Measurements from ENCODE around the gene ARMH4. TPM values are rescaled to one million over a fixed set of nuclear protein-coding genes. Genes with fewer than 3 reads are reported as not detected.
A peak's percentile ranks its signal among the peaks of the same experiment; 100 is the strongest.

ARMH4 gene
- polyA plus RNA-seq, 1 experiment: 6.4 TPM

DNA sequence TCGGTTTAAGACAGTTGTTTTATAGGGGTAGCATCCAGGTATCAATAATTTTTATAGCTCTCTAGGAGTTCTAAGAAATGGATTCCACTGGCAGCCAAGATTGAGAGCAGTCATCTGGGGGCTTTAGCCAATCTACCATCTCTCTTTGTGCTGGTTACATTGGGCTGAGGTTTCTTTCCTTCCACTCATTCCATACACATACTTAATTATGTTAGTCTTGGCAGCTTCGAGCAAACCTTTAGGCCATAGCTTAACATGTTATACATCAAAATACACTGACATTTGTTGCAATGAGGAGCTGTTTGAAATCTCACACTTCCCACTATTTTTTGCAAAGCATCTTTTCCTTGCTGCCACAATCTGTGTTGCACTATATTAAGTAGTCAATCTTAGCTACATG is 63.1 kb downstream of the ARMH4 start:
- POLR2A ChIA-PET: no interaction called here
- H3K4me3 ChIP-seq (ENCODE audit: low read depth, low read length): no peak overlapping the region
- H3K27ac ChIP-seq (ENCODE audit: low read depth, low read length): no peak overlapping the region
- no peak for DNase-seq (ENCODE audit: low read depth, low spot score)
- H3K9me3 ChIP-seq (ENCODE audit: control insufficient read depth, insufficient read depth, low read length): no peaks in the 10 kb centered on the region
- no peaks in the 10 kb centered on the region for H3K27me3 ChIP-seq (ENCODE audit: control insufficient read depth, insufficient read depth, low read length)
- TF ChIP-seq, protein P1, sequence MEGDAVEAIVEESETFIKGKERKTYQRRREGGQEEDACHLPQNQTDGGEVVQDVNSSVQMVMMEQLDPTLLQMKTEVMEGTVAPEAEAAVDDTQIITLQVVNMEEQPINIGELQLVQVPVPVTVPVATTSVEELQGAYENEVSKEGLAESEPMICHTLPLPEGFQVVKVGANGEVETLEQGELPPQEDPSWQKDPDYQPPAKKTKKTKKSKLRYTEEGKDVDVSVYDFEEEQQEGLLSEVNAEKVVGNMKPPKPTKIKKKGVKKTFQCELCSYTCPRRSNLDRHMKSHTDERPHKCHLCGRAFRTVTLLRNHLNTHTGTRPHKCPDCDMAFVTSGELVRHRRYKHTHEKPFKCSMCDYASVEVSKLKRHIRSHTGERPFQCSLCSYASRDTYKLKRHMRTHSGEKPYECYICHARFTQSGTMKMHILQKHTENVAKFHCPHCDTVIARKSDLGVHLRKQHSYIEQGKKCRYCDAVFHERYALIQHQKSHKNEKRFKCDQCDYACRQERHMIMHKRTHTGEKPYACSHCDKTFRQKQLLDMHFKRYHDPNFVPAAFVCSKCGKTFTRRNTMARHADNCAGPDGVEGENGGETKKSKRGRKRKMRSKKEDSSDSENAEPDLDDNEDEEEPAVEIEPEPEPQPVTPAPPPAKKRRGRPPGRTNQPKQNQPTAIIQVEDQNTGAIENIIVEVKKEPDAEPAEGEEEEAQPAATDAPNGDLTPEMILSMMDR (IDR thresholded peaks at IDR 0.05; ENCODE audit: low read depth, low read length): no peak
- CTCF ChIA-PET: interaction anchor here (0.7 to 1.4 kb wide), 3 partner anchors 11 to 17 kb away, joined by 3 read pairs; no protein-coding TSS in a partner anchor

DNA sequence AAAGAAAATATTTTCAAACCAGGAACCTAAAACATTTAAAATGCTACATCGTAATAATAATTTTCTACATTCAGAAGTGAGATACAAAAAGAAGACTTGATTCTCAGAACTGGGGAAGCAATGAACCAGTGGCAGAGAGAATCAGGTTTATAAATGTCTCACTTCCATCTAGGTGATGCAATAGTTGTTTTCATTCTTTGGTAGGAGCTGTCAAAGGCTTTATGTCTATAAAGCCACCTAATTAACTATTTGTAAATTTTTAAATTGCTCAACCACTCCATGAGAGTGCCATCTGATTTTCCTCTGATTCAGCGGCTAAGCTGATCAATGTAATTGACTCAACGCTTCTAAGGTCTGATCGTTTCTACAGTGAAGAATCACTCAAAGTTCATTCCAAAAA is 66.1 kb downstream of the ARMH4 start:
- CTCF ChIA-PET: no interaction called here
- no peak overlapping the region for H3K27ac ChIP-seq (ENCODE audit: low read depth, low read length)
- no peaks in the 10 kb centered on the region for H3K9me3 ChIP-seq (ENCODE audit: control insufficient read depth, insufficient read depth, low read length)
- H3K4me3 ChIP-seq (ENCODE audit: low read depth, low read length): no peak overlapping the region
- H3K27me3 ChIP-seq (ENCODE audit: control insufficient read depth, insufficient read depth, low read length): no peaks in the 10 kb centered on the region
- no peak for DNase-seq (ENCODE audit: low read depth, low spot score)
- TF ChIP-seq, protein P1 (IDR thresholded peaks at IDR 0.05; ENCODE audit: low read depth, low read length): no peak
- POLR2A ChIA-PET: no interaction called here

DNA sequence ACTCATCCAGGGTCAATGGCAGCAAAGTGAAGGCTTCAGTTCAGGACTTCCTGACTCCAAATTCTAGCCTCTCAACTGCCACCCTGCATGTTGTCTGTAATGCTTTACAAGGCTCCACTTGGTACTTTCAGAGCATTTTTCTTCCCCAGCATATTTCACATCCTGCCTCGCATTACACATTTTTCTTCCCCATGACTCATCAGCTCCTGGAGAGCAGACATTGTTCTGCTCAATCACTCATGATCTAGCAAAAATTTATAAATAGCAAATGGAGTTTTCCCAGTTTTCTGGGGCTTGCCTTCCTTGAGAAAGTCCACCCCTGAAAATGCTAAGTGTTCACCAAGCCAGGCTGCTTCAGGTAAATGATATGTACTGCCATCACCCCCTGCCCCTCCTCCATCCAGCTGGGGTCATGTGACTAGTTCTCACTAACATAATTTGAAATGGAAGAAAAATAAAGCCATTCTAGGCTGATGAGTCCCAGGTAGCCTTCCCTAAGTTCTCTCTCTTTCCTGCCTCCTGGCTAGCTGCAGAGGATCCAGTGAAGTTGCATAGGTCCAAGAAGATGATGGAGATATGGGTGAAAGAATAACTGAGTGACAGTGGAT is 69.4 kb downstream of the ARMH4 start:
- Histone ChIP-seq H3K4me3 (ENCODE audit: low read depth, low read length) (no peak overlapping the region), H3K27ac (ENCODE audit: low read depth, low read length) (peak overlapping the region; percentile 76), H3K27me3 (ENCODE audit: control insufficient read depth, insufficient read depth, low read length) (no peaks in the 10 kb centered on the region), H3K9me3 (ENCODE audit: control insufficient read depth, insufficient read depth, low read length) (no peaks in the 10 kb centered on the region)
- DNase-seq (ENCODE audit: low read depth, low spot score): peak; percentile 47
- ChIA-PET CTCF (interaction anchor here (0.7 to 1.8 kb wide), 2 partner anchors 9 to 26 kb away, joined by 4 to 7 read pairs; no protein-coding TSS in a partner anchor), POLR2A (no interaction called here)
- TF ChIP-seq, protein P1 (IDR thresholded peaks at IDR 0.05; ENCODE audit: low read depth, low read length): no peak

DNA sequence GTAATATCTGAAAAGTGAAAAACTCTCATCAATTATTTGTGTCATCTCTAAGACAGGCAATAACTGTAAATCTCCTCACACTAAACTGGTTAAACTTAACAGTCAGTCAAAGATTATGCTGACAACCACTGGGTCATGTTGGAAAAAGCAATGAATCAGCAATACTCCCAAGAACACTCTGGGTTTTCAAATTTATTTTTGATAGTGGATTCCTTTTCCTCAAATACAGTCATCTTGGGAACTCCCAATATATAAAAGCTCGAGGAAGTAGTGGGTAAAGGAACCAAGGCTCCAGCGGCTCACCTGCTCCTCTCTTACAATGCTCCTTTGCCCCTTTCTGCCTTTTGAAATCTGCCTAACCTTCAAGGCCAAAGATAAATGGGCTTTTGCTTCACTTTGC is 70.0 kb downstream of the ARMH4 start:
- no peaks in the 10 kb centered on the region for H3K27me3 ChIP-seq (ENCODE audit: control insufficient read depth, insufficient read depth, low read length)
- peak overlapping the region; percentile 76 for H3K27ac ChIP-seq (ENCODE audit: low read depth, low read length)
- TF ChIP-seq, protein P1 (IDR thresholded peaks at IDR 0.05; ENCODE audit: low read depth, low read length): no peak
- POLR2A ChIA-PET: no interaction called here
- no peak overlapping the region for H3K4me3 ChIP-seq (ENCODE audit: low read depth, low read length)
- DNase-seq (ENCODE audit: low read depth, low spot score): no peak
- H3K9me3 ChIP-seq (ENCODE audit: control insufficient read depth, insufficient read depth, low read length): no peaks in the 10 kb centered on the region
- CTCF ChIA-PET: interaction anchor here (0.9 to 1.8 kb wide), 2 partner anchors 9 to 10 kb away, joined by 4 to 7 read pairs; no protein-coding TSS in a partner anchor

DNA sequence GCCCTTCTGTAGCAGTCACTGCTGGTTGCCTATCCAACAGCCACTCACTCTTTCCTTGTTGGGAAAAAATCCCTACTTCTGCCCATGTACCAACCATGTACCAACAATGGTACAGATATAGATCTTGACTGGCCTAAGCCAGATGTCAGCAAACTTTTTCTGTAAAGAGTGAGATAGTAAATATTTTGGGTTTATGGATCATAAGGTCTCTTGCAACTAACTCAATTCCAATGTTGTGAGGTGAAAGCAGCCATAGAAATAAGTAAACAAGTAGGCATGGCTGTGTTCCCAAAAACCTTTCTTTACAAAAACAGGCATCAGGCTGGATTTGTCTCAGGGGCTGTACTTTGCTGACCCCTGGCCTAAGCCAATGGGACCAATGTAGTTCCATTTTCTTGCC is 73.5 kb downstream of the ARMH4 start:
- Histone ChIP-seq H3K9me3 (ENCODE audit: control insufficient read depth, insufficient read depth, low read length) (no peaks in the 10 kb centered on the region), H3K4me3 (ENCODE audit: low read depth, low read length) (no peak overlapping the region), H3K27ac (ENCODE audit: low read depth, low read length) (peak overlapping the region; percentile 90), H3K27me3 (ENCODE audit: control insufficient read depth, insufficient read depth, low read length) (no peaks in the 10 kb centered on the region)
- CTCF ChIA-PET: interaction anchor here (1.0 to 2.1 kb wide), 2 partner anchors 55 to 386 kb away, joined by 3 to 9 read pairs; no protein-coding TSS in a partner anchor
- TF ChIP-seq, protein P1 (IDR thresholded peaks at IDR 0.05; ENCODE audit: low read depth, low read length): no peak
- no peak for DNase-seq (ENCODE audit: low read depth, low spot score)
- POLR2A ChIA-PET: no interaction called here

All from AG04450 (cell line).